Measurements from ENCODE around the gene CCDC194. TPM values are rescaled to one million over a fixed set of nuclear protein-coding genes. Genes with fewer than 3 reads are reported as not detected.

The CCDC194 gene
- total and polyA plus RNA-seq, 2 of the 13 experiments (the other 11 are each of a cell fraction or from before 2014, with no cell fraction given), result 0.13 to 0.21 TPM

DNA sequence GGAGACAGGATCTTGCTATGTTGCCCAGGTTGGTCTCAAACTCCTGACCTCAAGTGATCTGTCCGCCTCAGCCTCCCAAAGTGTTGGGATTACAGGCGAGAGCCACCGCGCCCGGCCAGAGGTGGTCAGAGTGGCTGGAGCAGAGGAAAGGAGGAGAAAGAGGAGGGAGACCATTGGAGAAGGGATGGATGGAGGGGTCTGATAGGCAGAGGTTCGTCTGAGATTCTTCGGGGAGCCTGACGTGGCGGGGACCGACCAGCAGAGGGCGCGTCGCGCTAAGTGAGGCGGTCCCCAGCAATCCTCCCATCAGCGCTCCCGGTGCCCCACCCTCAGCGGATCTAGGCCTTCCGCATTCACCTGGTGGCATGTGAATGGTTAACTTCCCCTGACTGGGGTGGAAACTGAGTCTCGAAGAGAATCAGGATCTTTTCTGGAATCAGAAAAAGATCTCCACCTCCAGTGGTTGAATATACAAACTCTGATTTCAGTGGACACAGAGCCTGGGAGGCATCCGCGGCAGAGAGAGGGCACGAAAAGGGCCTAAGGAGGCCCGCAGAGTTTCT, 47.8 kb downstream of the CCDC194 start (continued):
- TF ChIP-seq ZSCAN30 (CRISPR knock-in tag; IDR thresholded peaks at IDR 0.05) (no peak), ZEB1 (IDR thresholded peaks at IDR 0.05; ENCODE audit: insufficient replicate concordance, low read depth) (no peak), PRPF4 (IDR thresholded peaks at IDR 0.05; ENCODE audit: low read depth, low read length, poor library complexity, severe bottlenecking) (no peak), KAT2B (IDR thresholded peaks at IDR 0.05; ENCODE audit: borderline replicate concordance, low read depth, low read length) (no peak), ZNF660 (CRISPR knock-in tag; IDR thresholded peaks at IDR 0.05; ENCODE audit: borderline replicate concordance, low read depth) (no peak), FOXA3 (CRISPR knock-in tag; IDR thresholded peaks at IDR 0.05) (no peak), ZNF883 (CRISPR knock-in tag; IDR thresholded peaks at IDR 0.05; ENCODE audit: not compliant biosample characterization) (no peak), FOSL2 (CRISPR knock-in tag; IDR thresholded peaks at IDR 0.05) (peak; percentile 35; the same call in 1 of the 2 replicates), RBM39 (IDR thresholded peaks at IDR 0.05; ENCODE audit: low read depth, low read length, poor library complexity, severe bottlenecking) (no peak), BORCS8-MEF2B (CRISPR knock-in tag; IDR thresholded peaks at IDR 0.05) (no peak), MZF1 (CRISPR knock-in tag; IDR thresholded peaks at IDR 0.05; ENCODE audit: borderline replicate concordance) (no peak), SSRP1 (CRISPR knock-in tag; IDR thresholded peaks at IDR 0.05) (no peak), RFX1 (IDR thresholded peaks at IDR 0.05) (no peak)
- TF ChIP-seq, protein P1, sequence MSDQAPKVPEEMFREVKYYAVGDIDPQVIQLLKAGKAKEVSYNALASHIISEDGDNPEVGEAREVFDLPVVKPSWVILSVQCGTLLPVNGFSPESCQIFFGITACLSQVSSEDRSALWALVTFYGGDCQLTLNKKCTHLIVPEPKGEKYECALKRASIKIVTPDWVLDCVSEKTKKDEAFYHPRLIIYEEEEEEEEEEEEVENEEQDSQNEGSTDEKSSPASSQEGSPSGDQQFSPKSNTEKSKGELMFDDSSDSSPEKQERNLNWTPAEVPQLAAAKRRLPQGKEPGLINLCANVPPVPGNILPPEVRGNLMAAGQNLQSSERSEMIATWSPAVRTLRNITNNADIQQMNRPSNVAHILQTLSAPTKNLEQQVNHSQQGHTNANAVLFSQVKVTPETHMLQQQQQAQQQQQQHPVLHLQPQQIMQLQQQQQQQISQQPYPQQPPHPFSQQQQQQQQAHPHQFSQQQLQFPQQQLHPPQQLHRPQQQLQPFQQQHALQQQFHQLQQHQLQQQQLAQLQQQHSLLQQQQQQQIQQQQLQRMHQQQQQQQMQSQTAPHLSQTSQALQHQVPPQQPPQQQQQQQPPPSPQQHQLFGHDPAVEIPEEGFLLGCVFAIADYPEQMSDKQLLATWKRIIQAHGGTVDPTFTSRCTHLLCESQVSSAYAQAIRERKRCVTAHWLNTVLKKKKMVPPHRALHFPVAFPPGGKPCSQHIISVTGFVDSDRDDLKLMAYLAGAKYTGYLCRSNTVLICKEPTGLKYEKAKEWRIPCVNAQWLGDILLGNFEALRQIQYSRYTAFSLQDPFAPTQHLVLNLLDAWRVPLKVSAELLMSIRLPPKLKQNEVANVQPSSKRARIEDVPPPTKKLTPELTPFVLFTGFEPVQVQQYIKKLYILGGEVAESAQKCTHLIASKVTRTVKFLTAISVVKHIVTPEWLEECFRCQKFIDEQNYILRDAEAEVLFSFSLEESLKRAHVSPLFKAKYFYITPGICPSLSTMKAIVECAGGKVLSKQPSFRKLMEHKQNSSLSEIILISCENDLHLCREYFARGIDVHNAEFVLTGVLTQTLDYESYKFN (CRISPR knock-in tag; conservative IDR thresholded peaks at IDR 0.05), result no peak
- TF ChIP-seq, protein P2, sequence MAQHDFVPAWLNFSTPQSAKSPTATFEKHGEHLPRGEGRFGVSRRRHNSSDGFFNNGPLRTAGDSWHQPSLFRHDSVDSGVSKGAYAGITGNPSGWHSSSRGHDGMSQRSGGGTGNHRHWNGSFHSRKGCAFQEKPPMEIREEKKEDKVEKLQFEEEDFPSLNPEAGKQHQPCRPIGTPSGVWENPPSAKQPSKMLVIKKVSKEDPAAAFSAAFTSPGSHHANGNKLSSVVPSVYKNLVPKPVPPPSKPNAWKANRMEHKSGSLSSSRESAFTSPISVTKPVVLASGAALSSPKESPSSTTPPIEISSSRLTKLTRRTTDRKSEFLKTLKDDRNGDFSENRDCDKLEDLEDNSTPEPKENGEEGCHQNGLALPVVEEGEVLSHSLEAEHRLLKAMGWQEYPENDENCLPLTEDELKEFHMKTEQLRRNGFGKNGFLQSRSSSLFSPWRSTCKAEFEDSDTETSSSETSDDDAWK (CRISPR knock-in tag; IDR thresholded peaks at IDR 0.05), result no peak
- TF ChIP-seq, protein P3, sequence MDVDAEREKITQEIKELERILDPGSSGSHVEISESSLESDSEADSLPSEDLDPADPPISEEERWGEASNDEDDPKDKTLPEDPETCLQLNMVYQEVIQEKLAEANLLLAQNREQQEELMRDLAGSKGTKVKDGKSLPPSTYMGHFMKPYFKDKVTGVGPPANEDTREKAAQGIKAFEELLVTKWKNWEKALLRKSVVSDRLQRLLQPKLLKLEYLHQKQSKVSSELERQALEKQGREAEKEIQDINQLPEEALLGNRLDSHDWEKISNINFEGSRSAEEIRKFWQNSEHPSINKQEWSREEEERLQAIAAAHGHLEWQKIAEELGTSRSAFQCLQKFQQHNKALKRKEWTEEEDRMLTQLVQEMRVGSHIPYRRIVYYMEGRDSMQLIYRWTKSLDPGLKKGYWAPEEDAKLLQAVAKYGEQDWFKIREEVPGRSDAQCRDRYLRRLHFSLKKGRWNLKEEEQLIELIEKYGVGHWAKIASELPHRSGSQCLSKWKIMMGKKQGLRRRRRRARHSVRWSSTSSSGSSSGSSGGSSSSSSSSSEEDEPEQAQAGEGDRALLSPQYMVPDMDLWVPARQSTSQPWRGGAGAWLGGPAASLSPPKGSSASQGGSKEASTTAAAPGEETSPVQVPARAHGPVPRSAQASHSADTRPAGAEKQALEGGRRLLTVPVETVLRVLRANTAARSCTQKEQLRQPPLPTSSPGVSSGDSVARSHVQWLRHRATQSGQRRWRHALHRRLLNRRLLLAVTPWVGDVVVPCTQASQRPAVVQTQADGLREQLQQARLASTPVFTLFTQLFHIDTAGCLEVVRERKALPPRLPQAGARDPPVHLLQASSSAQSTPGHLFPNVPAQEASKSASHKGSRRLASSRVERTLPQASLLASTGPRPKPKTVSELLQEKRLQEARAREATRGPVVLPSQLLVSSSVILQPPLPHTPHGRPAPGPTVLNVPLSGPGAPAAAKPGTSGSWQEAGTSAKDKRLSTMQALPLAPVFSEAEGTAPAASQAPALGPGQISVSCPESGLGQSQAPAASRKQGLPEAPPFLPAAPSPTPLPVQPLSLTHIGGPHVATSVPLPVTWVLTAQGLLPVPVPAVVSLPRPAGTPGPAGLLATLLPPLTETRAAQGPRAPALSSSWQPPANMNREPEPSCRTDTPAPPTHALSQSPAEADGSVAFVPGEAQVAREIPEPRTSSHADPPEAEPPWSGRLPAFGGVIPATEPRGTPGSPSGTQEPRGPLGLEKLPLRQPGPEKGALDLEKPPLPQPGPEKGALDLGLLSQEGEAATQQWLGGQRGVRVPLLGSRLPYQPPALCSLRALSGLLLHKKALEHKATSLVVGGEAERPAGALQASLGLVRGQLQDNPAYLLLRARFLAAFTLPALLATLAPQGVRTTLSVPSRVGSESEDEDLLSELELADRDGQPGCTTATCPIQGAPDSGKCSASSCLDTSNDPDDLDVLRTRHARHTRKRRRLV (CRISPR knock-in tag; IDR thresholded peaks at IDR 0.05), result no peak
